ENCODE measurements around the gene RICTOR. TPM values are rescaled to one million over a fixed set of nuclear protein-coding genes. Genes with fewer than 3 reads are reported as not detected.

RICTOR gene
- total RNA-seq, 1 donor from 2014 or later: 42.2 TPM

DNA sequence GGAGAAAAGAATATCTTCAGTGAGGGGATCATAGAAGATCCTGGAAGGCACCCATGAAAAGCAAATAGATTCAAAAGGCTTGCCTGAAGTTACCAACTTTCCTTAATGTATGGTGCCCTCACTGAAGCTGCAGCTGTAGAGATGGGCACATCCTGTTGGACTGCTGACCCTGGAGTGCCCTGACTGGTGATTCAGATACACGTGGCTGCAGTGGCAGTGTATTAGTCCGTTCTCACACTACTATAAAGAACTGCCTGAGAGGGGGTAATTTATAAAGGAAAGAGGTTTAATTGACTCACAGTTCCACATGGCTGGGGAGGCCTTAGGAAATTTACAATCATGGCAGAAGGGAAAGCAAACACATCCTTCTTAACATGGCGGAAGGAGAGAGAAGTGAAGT, 148.1 kb downstream of the RICTOR start:
- TF ChIP-seq, protein P1, sequence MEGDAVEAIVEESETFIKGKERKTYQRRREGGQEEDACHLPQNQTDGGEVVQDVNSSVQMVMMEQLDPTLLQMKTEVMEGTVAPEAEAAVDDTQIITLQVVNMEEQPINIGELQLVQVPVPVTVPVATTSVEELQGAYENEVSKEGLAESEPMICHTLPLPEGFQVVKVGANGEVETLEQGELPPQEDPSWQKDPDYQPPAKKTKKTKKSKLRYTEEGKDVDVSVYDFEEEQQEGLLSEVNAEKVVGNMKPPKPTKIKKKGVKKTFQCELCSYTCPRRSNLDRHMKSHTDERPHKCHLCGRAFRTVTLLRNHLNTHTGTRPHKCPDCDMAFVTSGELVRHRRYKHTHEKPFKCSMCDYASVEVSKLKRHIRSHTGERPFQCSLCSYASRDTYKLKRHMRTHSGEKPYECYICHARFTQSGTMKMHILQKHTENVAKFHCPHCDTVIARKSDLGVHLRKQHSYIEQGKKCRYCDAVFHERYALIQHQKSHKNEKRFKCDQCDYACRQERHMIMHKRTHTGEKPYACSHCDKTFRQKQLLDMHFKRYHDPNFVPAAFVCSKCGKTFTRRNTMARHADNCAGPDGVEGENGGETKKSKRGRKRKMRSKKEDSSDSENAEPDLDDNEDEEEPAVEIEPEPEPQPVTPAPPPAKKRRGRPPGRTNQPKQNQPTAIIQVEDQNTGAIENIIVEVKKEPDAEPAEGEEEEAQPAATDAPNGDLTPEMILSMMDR (IDR thresholded peaks at IDR 0.05; ENCODE audit: unreplicated experiment): no peak
- no peak for DNase-seq (ENCODE audit: low spot score, unreplicated experiment)
- H3K27me3 Mint-ChIP-seq: no peaks in the 10 kb centered on the region
- no peaks in the 10 kb centered on the region for H3K9me3 Mint-ChIP-seq (ENCODE audit: low read depth)
- H3K4me3 Mint-ChIP-seq (ENCODE audit: low read depth): no peak overlapping the region
- no peaks in the 10 kb centered on the region for H3K36me3 Mint-ChIP-seq (ENCODE audit: insufficient read depth)
- no peaks in the 10 kb centered on the region for H3K4me1 Mint-ChIP-seq (ENCODE audit: low read depth)
- H3K27ac Mint-ChIP-seq: no peak overlapping the region

DNA sequence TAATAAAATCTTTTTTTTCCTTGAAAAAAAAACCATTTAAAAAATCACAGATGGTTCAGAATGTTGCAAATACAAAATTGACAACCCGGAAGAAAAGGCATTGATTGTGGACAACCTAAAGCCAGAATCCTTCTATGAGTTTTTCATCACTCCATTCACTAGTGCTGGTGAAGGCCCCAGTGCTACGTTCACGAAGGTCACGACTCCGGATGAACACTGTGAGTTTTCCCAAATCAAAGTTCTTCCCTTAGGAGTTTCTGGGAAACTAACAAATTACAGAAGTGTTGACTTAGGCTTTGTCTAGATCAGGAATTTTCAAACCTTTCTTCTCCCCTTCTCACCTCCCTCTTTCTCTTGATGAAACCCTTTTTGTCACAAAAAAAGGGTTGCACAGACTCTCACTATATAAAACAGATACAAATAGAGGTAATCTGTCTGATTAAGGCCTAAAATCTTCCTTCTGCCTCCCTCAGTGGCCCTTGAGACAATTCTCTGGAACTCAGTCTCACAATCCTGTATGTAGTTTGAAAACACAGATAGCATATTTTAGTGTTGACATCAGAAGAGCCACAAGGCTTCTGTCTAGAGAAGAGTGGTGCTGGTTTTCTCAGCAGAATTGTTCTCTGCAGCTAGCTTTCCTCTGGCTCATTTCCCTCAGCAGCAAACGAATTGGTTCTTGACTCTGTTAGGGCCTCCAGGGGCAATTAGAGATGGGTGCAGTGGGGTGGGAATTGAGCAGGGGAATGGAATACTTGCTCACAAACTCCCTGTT, 148.9 kb downstream of the RICTOR start:
- Mint-ChIP-seq H3K4me1 (ENCODE audit: low read depth) (no peaks in the 10 kb centered on the region), H3K4me3 (ENCODE audit: low read depth) (no peak overlapping the region), H3K9me3 (ENCODE audit: low read depth) (no peaks in the 10 kb centered on the region), H3K27ac (no peak overlapping the region), H3K36me3 (ENCODE audit: insufficient read depth) (no peaks in the 10 kb centered on the region), H3K27me3 (no peaks in the 10 kb centered on the region)
- DNase-seq (ENCODE audit: low spot score, unreplicated experiment): no peak
- TF ChIP-seq, protein P1 (IDR thresholded peaks at IDR 0.05; ENCODE audit: unreplicated experiment): no peak

DNA sequence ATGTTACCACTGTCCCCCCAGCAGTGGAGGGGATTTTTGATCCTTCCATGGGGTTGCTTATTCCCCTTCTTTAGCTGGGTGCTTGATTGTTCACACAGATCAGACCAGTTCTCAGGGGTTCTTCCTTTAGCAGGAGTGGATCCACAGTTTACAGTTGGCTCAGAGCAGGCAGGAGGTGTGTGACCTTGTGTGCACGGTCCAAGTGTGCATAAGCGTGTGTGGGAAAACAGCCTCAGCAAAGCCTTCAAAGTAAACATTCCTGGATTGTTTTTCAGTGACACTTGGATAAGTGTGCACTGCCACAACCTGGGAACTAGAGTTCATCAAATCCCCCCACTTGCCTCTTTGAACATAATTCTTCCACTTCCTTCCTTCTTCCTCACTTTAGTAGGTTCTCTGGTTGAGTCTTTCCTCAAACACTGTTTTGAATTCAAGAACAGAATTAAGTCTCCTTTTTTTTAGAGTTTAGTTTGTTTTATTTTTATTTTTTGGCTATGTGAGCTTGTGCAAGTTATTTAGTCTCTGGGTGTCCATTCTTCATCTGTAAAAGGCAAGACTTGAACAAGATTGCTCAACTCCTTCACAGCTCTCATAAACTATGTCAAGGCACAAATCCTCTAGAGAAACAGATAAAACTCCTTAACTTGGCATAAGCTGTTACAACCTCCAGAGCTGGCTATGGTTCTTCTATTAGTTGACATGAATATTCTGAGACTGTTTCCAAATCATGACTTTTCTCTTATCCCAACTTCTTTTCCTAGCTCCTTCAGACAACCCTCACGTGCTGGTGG, 150.3 kb downstream of the RICTOR start:
- Mint-ChIP-seq H3K4me3 (ENCODE audit: low read depth) (no peak overlapping the region), H3K9me3 (ENCODE audit: low read depth) (no peaks in the 10 kb centered on the region), H3K4me1 (ENCODE audit: low read depth) (no peaks in the 10 kb centered on the region), H3K27me3 (no peaks in the 10 kb centered on the region), H3K27ac (no peak overlapping the region), H3K36me3 (ENCODE audit: insufficient read depth) (no peaks in the 10 kb centered on the region)
- no peak for DNase-seq (ENCODE audit: low spot score, unreplicated experiment)
- TF ChIP-seq, protein P1 (IDR thresholded peaks at IDR 0.05; ENCODE audit: unreplicated experiment): no peak

DNA sequence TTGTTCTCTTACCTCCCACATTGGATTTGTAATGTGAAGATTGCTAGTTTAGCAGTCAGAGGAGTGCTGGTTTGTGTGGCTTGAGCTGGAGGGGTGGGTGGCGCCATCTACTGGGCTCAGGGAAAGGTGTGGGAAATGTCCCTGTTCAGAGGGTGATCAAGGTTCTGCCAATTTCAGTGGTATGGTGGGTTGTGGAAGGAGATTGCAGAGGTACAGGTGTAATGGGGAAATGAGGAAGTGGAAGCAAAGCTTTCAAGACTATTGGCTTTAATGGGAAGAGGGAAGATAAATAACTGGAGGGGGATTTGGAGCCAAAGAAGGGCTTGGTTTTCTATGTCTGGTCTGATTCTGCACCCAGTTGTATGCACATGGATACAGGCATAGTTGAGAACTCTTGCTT, 152.0 kb downstream of the RICTOR start:
- DNase-seq (ENCODE audit: low spot score, unreplicated experiment): peak; percentile 29
- Mint-ChIP-seq H3K36me3 (ENCODE audit: insufficient read depth) (no peaks in the 10 kb centered on the region), H3K27ac (no peak overlapping the region), H3K4me1 (ENCODE audit: low read depth) (no peaks in the 10 kb centered on the region), H3K27me3 (no peaks in the 10 kb centered on the region), H3K9me3 (ENCODE audit: low read depth) (no peaks in the 10 kb centered on the region), H3K4me3 (ENCODE audit: low read depth) (no peak overlapping the region)
- TF ChIP-seq, protein P1 (IDR thresholded peaks at IDR 0.05; ENCODE audit: unreplicated experiment): peak; percentile 85

DNA sequence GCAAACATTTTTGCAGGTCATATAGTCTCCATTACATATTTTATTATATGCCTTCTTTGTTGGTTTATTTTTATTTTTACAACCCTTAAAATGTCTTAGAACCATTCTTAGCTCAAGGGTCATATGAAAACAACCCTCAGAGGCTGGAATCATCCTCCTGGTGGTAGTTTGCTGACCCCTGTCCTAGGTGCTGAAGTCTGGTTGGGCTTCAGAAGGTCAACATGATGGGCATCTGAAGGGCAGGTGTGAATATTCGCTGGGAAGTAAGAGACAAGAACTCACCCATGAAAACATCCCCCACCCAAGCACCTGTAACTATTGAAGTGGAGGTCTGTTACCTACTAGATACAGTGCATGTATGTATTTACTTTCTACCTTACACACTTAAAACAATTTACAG, 153.0 kb downstream of the RICTOR start:
- Mint-ChIP-seq H3K27ac (no peak overlapping the region), H3K36me3 (ENCODE audit: insufficient read depth) (no peaks in the 10 kb centered on the region), H3K4me1 (ENCODE audit: low read depth) (no peaks in the 10 kb centered on the region), H3K27me3 (no peaks in the 10 kb centered on the region), H3K4me3 (ENCODE audit: low read depth) (no peak overlapping the region), H3K9me3 (ENCODE audit: low read depth) (no peaks in the 10 kb centered on the region)
- TF ChIP-seq, protein P1 (IDR thresholded peaks at IDR 0.05; ENCODE audit: unreplicated experiment): no peak
- DNase-seq (ENCODE audit: low spot score, unreplicated experiment): peak; percentile 30

Data from progenitor cell of endocrine pancreas (in vitro differentiated cells).